Limb (tissue), 2 donors: ENCODE results near the gene DTX3.

ENCODE experiments used
- DNase-seq, 2 donors: peaks; one replicate each; pipeline ENCODE4 v3.0.0-alpha.2; 2016; ENCODE audit errors: extremely low spot score in 2 of 2

Gene DTX3

GRCh38 chr12:57619434-57620244 lies 15.0 kb downstream of the DTX3 start:
- DNase-seq: no peak

DNA sequence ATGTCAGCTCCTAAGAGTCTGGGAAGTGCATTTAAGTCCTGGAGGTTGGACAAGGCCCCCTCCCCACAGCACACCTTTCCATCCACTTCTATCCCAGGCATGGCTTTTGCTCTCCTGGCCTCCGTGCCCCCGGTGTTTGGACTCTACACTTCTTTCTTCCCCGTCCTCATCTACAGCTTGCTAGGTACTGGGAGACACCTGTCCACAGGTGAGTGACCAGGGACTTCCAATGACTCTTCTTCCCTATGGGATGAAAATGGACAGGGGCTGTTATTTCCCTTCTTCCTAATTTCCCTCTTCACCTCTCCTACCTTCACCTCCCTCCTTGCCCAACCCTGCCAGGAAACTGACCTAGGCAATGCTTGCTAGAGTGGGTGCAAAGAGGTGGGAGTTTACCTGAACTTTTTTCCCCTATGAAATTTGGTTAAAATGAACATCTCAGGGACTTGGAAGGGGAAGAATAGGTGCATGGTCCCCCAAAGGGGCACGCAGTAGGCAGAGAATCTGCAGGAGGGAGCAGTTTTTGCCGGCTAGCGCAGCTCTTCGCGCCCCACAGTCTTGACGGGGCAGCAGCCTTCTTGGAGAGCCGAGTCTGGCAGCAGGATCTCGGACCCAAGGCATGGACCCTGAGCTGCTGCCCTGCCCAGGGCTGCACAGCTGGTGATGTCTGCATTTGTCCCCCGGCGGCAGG lies 15.8 kb downstream of the DTX3 start:
- DNase-seq: no peak

DNA sequence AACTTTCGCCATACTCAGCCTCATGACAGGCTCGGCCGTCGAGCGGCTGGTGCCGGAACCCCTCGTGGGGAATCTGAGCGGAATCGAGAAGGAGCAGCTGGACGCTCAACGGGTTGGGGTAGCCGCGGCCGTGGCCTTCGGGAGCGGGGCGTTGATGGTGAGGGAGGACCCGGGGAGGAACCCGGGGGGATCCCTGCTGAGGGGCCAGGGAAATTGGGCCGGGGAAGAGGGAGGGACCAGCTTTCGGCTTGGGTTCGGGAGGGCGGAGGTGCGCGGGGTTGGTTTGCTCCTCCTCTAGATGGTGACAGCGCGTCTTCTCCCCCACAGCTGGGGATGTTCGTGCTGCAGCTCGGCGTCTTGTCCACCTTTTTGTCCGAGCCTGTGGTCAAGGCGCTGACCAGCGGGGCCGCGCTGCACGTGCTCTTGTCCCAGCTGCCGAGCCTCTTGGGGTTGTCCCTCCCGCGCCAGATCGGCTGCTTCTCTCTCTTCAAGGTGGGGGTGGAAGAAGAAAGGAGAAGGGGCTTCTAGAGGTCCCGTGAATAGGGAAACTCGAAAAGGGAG lies 16.4 kb downstream of the DTX3 start:
- no peak for DNase-seq

GRCh38 chr12:57621497-57622292 lies 17.1 kb downstream of the DTX3 start:
- peak; percentile 23 to 85 for DNase-seq

- no peak for DNase-seq
Measured at GRCh38 chr12:57622293-57623245, 17.9 kb downstream of the DTX3 start.

GRCh38 chr12:57623385-57623784 lies 18.8 kb downstream of the DTX3 start:
- DNase-seq: no peak

DNA sequence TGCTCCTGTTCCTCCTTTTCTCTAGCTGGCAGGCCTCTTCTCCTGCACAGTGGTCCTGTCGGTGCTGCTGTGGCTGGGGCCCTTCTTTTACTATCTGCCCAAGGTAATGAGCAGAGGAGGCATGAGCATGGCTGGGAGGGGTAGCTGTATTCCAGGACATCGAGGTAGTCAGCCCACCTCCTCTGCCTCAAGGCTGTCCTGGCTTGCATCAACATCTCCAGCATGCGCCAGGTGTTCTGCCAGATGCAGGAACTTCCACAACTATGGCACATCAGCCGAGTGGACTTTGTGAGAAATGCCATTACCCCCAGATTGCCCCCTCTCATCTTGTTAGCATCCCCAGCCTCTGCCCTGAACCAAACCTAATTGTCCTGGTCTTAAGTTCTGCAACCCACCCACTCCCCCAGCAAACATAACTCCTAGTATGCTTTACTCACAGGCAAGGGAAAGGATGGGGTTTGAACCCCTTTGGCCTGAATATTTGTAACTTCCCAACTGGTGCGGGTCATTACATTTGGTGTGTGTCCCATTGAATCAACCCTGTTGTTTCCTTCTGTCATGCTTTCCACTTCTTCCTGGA lies 19.3 kb downstream of the DTX3 start:
- DNase-seq: no peak

DNA sequence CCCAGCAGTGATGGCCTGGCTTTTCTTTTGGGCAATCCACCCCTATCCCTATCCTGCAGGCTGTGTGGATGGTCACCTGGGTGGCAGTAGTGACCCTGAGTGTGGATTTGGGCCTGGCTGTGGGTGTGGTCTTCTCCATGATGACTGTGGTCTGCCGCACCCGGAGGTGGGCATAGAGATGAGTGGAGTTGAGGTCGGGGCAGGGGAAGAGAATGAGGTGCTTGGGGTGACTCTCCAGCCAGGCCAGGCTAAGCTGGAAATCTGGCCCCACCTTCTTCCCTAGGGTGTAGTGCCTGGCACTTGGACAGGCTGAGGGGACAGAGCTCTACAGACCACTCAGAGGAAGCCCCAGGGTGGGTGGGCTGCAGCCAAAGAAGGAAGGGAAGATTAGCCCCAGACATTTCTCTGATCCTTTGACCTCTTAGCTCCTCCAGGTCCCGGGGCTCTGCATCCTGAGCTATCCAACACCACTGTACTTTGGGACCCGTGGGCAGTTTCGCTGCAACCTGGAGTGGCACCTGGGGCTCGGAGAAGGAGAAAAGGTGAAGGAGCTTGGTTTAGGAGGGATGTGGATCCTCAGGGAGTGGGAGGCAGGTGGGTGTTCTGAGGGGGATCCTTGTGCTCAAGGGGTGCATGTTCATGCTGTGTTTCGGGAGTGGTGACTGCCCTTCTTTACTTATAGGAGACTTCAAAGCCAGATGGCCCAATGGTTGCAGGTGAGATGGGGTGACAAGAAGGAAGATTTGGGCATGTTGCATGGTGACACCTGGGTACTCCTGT lies 20.0 kb downstream of the DTX3 start:
- DNase-seq: no peak

DNA sequence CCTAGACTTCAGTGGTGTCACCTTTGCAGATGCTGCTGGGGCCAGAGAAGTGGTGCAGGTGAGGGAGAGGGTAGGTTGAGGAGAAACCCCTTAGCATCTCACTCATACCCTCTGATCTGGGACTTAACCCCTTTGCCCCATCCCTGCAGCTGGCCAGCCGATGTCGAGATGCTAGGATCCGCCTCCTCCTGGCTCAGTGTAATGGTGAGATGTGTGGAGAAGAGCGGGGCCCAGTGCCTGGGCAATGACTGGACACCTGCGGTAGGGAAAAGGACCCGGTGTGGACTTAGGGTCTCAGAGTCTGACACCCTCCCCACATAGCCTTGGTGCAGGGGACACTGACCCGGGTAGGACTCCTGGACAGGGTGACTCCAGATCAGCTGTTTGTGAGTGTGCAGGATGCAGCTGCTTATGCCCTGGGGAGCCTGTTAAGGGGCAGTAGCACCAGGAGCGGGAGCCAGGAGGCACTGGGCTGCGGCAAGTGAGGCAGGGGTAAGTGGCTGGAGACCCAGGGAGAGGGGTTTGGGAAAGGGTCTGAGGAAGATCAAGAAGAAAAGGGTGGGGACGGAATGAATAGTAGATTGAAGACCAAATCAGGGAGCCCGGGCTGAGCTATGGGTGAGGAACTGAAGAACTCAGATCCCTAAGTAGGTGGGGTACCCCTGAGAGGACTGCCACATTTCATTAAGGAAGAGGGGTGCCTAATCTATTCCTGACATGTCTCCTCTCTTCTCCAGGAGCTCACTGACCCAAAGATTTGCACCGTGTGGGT lies 20.8 kb downstream of the DTX3 start:
- no peak for DNase-seq

GRCh38 chr12:57626111-57626920 lies 21.7 kb downstream of the DTX3 start:
- peak in 1 of 2 donors; percentile 26 for DNase-seq

GRCh38 chr12:57626921-57627445 lies 22.4 kb downstream of the DTX3 start:
- peak in 1 of 2 donors; percentile 21 for DNase-seq

GRCh38 chr12:57627501-57628279 lies 23.1 kb downstream of the DTX3 start:
- peak in 1 of 2 donors; percentile 41 for DNase-seq

DNA sequence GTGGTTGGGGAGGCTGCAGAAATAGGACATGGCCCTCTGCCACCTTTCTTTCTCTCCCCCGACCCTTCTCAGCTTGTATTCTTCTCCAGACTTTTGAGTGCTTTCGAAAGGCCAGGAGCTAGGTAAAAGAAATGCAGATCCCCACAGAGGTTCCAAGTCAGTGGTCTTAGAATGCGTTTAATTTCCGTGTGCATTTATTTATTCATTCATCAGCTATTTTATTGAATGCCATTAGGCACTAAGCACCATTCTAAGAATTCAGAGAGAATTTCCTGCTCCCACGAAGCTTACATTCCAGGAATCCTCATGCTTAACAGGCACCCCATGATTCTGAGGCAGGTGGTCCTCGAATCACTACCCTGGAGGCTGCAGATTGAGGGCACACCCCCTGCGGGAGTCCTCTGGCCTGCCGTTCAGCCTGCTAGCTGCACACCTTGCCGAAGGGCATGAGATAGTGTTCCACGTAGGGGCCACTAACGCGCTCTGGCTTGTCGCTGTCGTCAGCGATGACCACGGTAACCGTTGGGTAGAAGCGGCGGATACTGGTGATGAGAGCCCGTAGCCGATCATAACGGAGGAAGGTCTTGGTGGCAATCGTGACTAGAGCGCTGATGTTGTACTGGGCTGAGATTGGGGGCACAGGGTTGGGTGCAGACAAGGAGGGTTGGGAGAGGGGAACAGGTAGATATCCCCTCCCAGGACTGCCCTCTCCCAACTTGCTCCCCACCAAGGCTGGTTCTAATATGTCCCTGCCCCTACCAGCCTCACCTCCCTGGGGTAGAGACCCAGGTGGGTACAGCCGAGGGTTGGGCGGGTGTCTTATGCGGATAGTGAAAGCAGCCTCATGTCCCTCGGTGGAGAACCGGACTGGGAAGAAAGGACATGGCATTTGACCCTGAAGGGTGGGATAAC lies 23.9 kb downstream of the DTX3 start:
- DNase-seq: peak in 1 of 2 donors; percentile 24

DNA sequence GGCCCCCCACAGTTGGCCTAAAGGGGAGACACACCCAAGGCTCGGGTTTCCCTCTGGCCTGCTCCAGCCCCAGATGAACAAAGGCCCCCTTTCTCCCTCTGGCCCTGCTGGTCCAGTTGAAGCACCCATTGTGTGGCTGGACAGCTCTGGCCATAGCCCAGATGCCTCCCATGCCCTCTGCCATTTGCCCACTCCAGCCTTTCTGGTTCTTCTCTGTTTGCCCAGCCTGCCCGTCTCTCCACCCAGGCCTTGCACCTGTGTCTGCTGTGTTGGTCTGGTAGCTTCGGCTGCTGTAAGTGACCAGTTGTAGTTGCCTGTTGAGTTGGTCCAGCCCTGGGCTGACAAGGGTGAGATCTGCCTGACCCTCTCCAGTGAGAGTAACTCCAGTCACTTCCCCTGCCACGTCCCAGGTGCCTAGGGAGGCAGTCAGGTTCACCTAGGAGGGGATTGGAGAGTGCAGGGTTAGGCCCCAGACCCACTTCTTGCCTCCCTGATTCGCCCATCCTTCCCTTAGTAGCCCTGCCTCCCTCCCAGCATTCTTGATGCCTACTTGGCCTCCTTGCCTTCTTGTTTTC lies 25.4 kb downstream of the DTX3 start:
- peak in 1 of 2 donors; percentile 30 for DNase-seq

DNA sequence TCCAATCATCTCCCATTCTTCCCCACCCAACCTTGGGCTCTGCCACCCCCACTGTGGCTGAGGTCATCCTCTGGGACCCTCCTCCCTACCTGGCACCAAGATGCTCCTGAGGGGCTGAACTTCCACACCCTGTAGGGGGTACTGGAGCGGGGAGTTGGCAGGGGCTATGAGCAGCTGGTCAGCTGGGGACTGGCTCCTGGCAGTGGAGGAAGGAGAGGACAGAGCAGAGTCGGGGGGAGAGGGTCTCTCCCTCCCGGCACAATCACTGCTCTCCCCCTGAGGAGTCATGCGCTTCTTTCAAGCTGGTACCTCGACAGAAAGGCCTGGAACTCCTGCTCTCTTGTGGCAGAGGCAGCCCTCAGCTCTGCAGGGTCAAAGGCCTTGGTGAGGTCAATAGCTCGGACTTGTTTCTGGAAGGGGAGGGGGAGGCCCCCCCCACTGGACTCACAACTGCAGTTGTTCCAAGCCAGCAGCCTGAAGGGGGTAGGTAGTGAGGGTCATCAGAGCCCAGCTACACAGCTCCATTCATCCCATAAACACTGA lies 26.3 kb downstream of the DTX3 start:
- peak in 1 of 2 donors; percentile 27 for DNase-seq
